ENCODE data around the gene HOXC12. TPM values are rescaled to one million over a fixed set of nuclear protein-coding genes. Genes with fewer than 3 reads are reported as not detected.

HOXC12 gene
- total and polyA plus RNA-seq, 2 donors (not counting 1 experiment from before 2014, with no cell fraction given), result not detected

DNA sequence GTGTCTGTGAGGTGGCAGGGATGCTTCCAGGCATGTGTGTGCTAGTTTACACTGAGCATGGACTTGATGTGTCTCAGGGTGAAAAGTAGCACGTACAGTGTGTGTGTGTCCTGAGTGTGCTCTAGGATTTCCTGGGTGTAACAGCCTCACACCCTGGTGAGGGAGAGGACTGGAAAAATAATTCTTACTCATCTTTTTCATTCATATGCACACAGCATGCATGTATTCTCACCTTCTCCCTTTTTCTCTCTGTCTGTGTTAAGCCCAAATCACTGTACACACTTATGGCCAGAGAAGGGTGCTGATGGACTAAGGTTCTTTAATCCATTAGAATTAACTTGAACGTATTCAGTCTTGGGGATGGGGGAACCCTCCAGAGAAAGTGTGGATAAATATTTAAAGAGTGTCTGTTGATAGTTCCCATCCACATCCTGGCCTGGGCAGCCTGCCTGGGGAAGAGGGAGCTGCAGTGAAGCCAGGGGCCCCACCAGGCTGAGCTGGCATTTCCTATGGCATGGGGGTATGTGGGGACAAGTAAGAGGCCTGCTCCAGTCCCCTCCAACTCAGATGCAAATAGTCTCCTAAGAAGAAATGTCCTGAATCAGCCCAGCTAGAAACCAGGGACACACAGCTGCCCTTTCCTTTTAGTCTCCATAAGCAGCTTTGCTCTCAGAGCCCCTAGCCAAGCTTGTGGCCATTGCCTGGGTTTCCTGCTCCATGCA is 53.0 kb downstream of the HOXC12 start:
- Histone ChIP-seq H3K36me3 (replicated peaks in 1 of 2; ENCODE audit: control extremely low read depth in 1 of 2, control insufficient read depth in 1 of 2, extremely low read depth in 1 of 2, insufficient read depth in 2 of 2, low read length in 1 of 2) (no peaks in the 10 kb centered on the region), H3K27ac (ENCODE audit: low read length in 2 of 2) (no peak overlapping the region), H3K4me1 (ENCODE audit: control insufficient read depth in 2 of 2, insufficient read depth in 2 of 2, low read length in 2 of 2) (peaks cover 30 to 55% of the 10 kb centered on the region in 2 donors), H4K20me1 (ENCODE audit: control insufficient read depth, insufficient read depth, low read length, poor library complexity, severe bottlenecking) (no peaks in the 10 kb centered on the region), H2AFZ (ENCODE audit: insufficient read depth, low read depth, low read length, poor library complexity, severe bottlenecking) (no peak overlapping the region), H3K79me2 (ENCODE audit: control insufficient read depth, insufficient read depth, low read length) (no peaks in the 10 kb centered on the region), H3K27me3 (replicated peaks in 1 of 4; ENCODE audit: control extremely low read depth in 1 of 4, control insufficient read depth in 3 of 4, insufficient read depth in 4 of 4, low read length in 3 of 4) (peaks cover 0 to 91% (median 77%) of the 10 kb centered on the region in 4 experiments), H3K4me3 (ENCODE audit: control extremely low read depth in 1 of 5, extremely low read depth in 1 of 5, insufficient read depth in 1 of 5, low read depth in 2 of 5, low read length in 4 of 5) (no peak overlapping the region), H3K9me3 (ENCODE audit: control extremely low read depth in 1 of 3, control insufficient read depth in 2 of 3, insufficient read depth in 1 of 3, low read length in 2 of 3) (peaks cover 0 to 43% (median 0%) of the 10 kb centered on the region in 3 donors), H3K9ac (ENCODE audit: low read length) (no peak overlapping the region), H3K4me2 (replicated peaks; ENCODE audit: low read depth, low read length, poor library complexity, severe bottlenecking) (no peak overlapping the region)
- TF ChIP-seq, protein P1, sequence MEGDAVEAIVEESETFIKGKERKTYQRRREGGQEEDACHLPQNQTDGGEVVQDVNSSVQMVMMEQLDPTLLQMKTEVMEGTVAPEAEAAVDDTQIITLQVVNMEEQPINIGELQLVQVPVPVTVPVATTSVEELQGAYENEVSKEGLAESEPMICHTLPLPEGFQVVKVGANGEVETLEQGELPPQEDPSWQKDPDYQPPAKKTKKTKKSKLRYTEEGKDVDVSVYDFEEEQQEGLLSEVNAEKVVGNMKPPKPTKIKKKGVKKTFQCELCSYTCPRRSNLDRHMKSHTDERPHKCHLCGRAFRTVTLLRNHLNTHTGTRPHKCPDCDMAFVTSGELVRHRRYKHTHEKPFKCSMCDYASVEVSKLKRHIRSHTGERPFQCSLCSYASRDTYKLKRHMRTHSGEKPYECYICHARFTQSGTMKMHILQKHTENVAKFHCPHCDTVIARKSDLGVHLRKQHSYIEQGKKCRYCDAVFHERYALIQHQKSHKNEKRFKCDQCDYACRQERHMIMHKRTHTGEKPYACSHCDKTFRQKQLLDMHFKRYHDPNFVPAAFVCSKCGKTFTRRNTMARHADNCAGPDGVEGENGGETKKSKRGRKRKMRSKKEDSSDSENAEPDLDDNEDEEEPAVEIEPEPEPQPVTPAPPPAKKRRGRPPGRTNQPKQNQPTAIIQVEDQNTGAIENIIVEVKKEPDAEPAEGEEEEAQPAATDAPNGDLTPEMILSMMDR (IDR thresholded peaks at IDR 0.05), result no peak
- no peak for TF ChIP-seq EZH2 (IDR thresholded peaks at IDR 0.05; ENCODE audit: borderline replicate concordance, insufficient read depth, low read depth, low read length, poor library complexity, severe bottlenecking)
- Mint-ChIP-seq H3K9me3 (ENCODE audit: insufficient read depth) (no peaks in the 10 kb centered on the region), H3K27ac (peak overlapping the region; percentile 5), H3K4me1 (peaks cover 32% of the 10 kb centered on the region), H3K27me3 (peaks cover 74% of the 10 kb centered on the region), H3K4me3 (no peak overlapping the region)
- ChIA-PET CTCF (interaction anchor here (0.8 to 6.7 kb wide), 8 partner anchors 20 to 354 kb away, joined by 3 to 159 read pairs (median 32); partner anchors contain the start of genes HOXC5, HOXC6 and SMUG1), POLR2A (interaction anchor here (0.6 kb wide), 1 partner anchor 209 kb away, joined by 3 read pairs; no protein-coding TSS in a partner anchor)
- intact Hi-C loops (cut with micrococcal nuclease), result loop anchor here (5.0 to 10.0 kb wide), 3 partner anchors 45 to 357 kb away; partner anchors contain the start of genes CBX5, GPR84, HNRNPA1 and HOXC4
- no peak for ATAC-seq (ENCODE audit: low read depth)
- no peak for DNase-seq
- no CpG with 5 or more reads among the region's 2 CpGs for WGBS (ENCODE audit: insufficient coverage)

DNA sequence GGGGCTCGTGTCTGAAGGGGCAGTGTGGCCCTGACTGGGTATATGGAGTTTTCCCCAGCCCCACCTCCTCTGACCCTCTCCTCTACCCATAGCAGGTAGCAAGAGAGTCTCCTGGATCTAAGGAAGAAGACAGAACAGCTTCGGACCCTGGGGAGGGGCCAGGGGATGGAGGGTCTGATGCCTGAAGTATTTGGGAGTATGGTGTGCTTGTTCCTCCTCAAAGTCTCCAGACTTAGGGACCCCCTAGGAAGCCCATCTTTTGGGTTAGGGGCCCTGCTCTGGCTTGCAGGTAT is 53.5 kb downstream of the HOXC12 start:
- TF ChIP-seq EZH2 (IDR thresholded peaks at IDR 0.05; ENCODE audit: borderline replicate concordance, insufficient read depth, low read depth, low read length, poor library complexity, severe bottlenecking), result no peak
- TF ChIP-seq, protein P1 (IDR thresholded peaks at IDR 0.05), result no peak
- ChIA-PET CTCF (interaction anchor here (0.8 to 6.7 kb wide), 7 partner anchors 24 to 354 kb away, joined by 3 to 159 read pairs (median 56); partner anchors contain the start of genes HOXC5 and SMUG1), POLR2A (no interaction called here)
- Histone ChIP-seq H3K4me3 (ENCODE audit: control extremely low read depth in 1 of 5, extremely low read depth in 1 of 5, insufficient read depth in 1 of 5, low read depth in 2 of 5, low read length in 4 of 5) (no peak overlapping the region), H2AFZ (ENCODE audit: insufficient read depth, low read depth, low read length, poor library complexity, severe bottlenecking) (no peak overlapping the region), H3K9ac (ENCODE audit: low read length) (no peak overlapping the region), H3K9me3 (ENCODE audit: control extremely low read depth in 1 of 3, control insufficient read depth in 2 of 3, insufficient read depth in 1 of 3, low read length in 2 of 3) (peaks cover 0 to 43% (median 0%) of the 10 kb centered on the region in 3 donors), H4K20me1 (ENCODE audit: control insufficient read depth, insufficient read depth, low read length, poor library complexity, severe bottlenecking) (no peaks in the 10 kb centered on the region), H3K36me3 (replicated peaks in 1 of 2; ENCODE audit: control extremely low read depth in 1 of 2, control insufficient read depth in 1 of 2, extremely low read depth in 1 of 2, insufficient read depth in 2 of 2, low read length in 1 of 2) (no peaks in the 10 kb centered on the region), H3K4me1 (ENCODE audit: control insufficient read depth in 2 of 2, insufficient read depth in 2 of 2, low read length in 2 of 2) (peaks cover 30 to 60% of the 10 kb centered on the region in 2 donors), H3K4me2 (replicated peaks; ENCODE audit: low read depth, low read length, poor library complexity, severe bottlenecking) (no peak overlapping the region), H3K27ac (ENCODE audit: low read length in 2 of 2) (no peak overlapping the region), H3K79me2 (ENCODE audit: control insufficient read depth, insufficient read depth, low read length) (no peaks in the 10 kb centered on the region), H3K27me3 (replicated peaks in 1 of 4; ENCODE audit: control extremely low read depth in 1 of 4, control insufficient read depth in 3 of 4, insufficient read depth in 4 of 4, low read length in 3 of 4) (peaks cover 0 to 91% (median 78%) of the 10 kb centered on the region in 4 experiments)
- Mint-ChIP-seq H3K27ac (no peak overlapping the region), H3K27me3 (peaks cover 74% of the 10 kb centered on the region), H3K4me1 (peaks cover 32% of the 10 kb centered on the region), H3K4me3 (peak overlapping the region; percentile 8), H3K9me3 (ENCODE audit: insufficient read depth) (no peaks in the 10 kb centered on the region)
- DNase-seq (no peak), ATAC-seq (ENCODE audit: low read depth) (no peak)
- intact Hi-C loops (cut with micrococcal nuclease), result loop anchor here (5.0 to 10.0 kb wide), 3 partner anchors 44 to 357 kb away; partner anchors contain the start of genes CBX5, GPR84, HNRNPA1 and HOXC4
- 20% methylated on average over 1 of the region's 2 CpGs for WGBS (ENCODE audit: insufficient coverage)
